Femur (tissue), 1 donor: ENCODE data around the gene NRDE2.
A peak's percentile ranks its signal among the peaks of the same experiment; 100 is the strongest.

ENCODE experiments used
- DNase-seq: peaks from one replicate; pipeline ENCODE4 v3.0.0-alpha.2; 2017

Gene NRDE2

GRCh38 chr14:90295870-90296516 is 35.7 kb downstream of the NRDE2 start:
- no peak for DNase-seq

- no peak for DNase-seq
Observed at GRCh38 chr14:90294872-90295271, 36.9 kb downstream of the NRDE2 start.

- DNase-seq, result no peak
Observed at GRCh38 chr14:90293766-90294730, 37.7 kb downstream of the NRDE2 start.

GRCh38 chr14:90291699-90292098 is 40.0 kb downstream of the NRDE2 start:
- DNase-seq, result no peak

GRCh38 chr14:90290337-90291011 is 41.3 kb downstream of the NRDE2 start:
- DNase-seq, result no peak

GRCh38 chr14:90288651-90289355 is 42.9 kb downstream of the NRDE2 start:
- peak; percentile 51 for DNase-seq

- DNase-seq, result no peak
Observed at GRCh38 chr14:90287791-90288190, 44.0 kb downstream of the NRDE2 start.

- no peak for DNase-seq
Observed at GRCh38 chr14:90281756-90282155, 50.0 kb downstream of the NRDE2 start.

- no peak for DNase-seq
Observed at GRCh38 chr14:90281261-90281660, 50.5 kb downstream of the NRDE2 start.

- no peak for DNase-seq
Observed at GRCh38 chr14:90280096-90280495, 51.6 kb downstream of the NRDE2 start.

- DNase-seq, result no peak
Observed at GRCh38 chr14:90278199-90279175, 53.3 kb downstream of the NRDE2 start.

GRCh38 chr14:90277581-90278198 is 54.1 kb downstream of the NRDE2 start:
- no peak for DNase-seq

GRCh38 chr14:90276646-90277367 is 54.9 kb downstream of the NRDE2 start:
- no peak for DNase-seq

- DNase-seq, result no peak
Observed at GRCh38 chr14:90275820-90276219, 55.9 kb downstream of the NRDE2 start.

- no peak for DNase-seq
Observed at GRCh38 chr14:90275458-90275814, 56.3 kb downstream of the NRDE2 start.

GRCh38 chr14:90274808-90275457 is 56.8 kb downstream of the NRDE2 start:
- no peak for DNase-seq

GRCh38 chr14:90274019-90274418 is 57.7 kb downstream of the NRDE2 start:
- DNase-seq, result no peak

GRCh38 chr14:90273532-90273931 is 58.2 kb downstream of the NRDE2 start:
- peak; percentile 74 for DNase-seq

GRCh38 chr14:90272523-90272922 is 59.2 kb downstream of the NRDE2 start:
- no peak for DNase-seq

GRCh38 chr14:90268420-90268819 is 63.3 kb downstream of the NRDE2 start:
- DNase-seq, result no peak
